Duodenal mucosa (tissue), 2 donors: ENCODE results near the gene COL27A1.

Source experiments
- H3K27ac ChIP-seq: one replicate; pipeline ENCODE4 v1.7.0; 2013; ENCODE audit warnings: low read depth, low read length
- H3K27me3 ChIP-seq, 2 donors: one replicate each; pipeline ENCODE4 v1.7.0; 2013; ENCODE audit warnings: low read length in 2 of 2, control low read depth in 1 of 2; ENCODE audit not compliant: insufficient read depth in 2 of 2, control insufficient read depth in 1 of 2
- H3K36me3 ChIP-seq, 2 donors: one replicate each; pipeline ENCODE4 v1.7.0; 2013; ENCODE audit warnings: low read length in 2 of 2, control low read depth in 1 of 2; ENCODE audit not compliant: insufficient read depth in 2 of 2, control insufficient read depth in 1 of 2
- H3K4me1 ChIP-seq, 2 donors: one replicate each; pipeline ENCODE4 v1.7.0; 2013; ENCODE audit warnings: low read length in 2 of 2, control low read depth in 1 of 2; ENCODE audit not compliant: insufficient read depth in 2 of 2, control insufficient read depth in 1 of 2
- H3K4me3 ChIP-seq, 2 donors: one replicate each; pipeline ENCODE4 v1.7.0; 2013; ENCODE audit warnings: low read length in 2 of 2, low read depth in 1 of 2
- H3K9ac ChIP-seq, 2 donors: one replicate each; pipeline ENCODE4 v1.7.0; 2013; ENCODE audit warnings: low read length in 2 of 2, low read depth in 1 of 2
- H3K9me3 ChIP-seq, 2 donors: one replicate each; pipeline ENCODE4 v1.7.0; 2013; ENCODE audit warnings: low read length in 2 of 2, control low read depth in 1 of 2; ENCODE audit not compliant: control insufficient read depth in 1 of 2

Gene COL27A1

DNA sequence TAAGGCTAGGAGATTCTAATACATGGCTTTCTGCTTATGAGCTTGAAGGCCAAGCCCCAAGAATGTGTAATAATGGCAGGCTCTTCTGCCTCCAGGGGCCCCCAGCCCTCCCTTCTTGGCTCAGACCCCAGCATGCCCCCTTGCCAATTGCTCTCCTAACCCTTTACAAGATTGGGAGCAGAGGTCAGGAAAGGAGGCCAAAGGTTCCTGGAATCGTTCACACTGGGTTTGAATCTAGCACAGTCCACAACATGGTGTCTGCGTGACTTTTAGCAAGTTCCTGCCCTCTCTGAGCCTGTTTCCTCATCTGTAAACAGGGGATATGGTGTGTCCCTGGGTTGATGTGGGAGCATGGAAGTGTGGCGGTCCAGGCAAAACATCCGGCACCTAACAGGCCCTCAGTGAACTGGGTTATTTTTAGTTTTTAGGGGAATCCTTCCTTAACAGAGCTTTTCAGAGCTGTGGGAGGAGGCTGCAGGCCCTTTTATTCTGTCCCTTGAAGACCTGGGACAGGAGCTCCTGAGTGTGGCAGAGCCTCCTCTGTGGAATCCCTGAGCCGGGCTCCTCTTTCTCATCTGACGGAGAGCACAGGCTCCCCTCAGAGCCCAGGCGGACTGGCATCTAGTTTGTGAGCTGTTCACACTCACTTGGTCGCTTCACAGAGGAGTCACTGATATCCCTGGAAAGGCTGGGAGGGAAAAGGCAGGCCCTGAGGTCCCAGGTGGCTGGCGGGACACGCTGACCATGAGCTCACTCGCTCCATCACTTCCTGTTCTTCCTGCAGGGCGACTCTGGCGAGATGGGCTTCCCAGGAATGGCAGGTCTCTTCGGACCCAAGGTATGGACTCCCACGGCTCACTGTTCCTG, 144.2 kb downstream of the COL27A1 start:
- Histone ChIP-seq H3K27ac (no peak overlapping the region), H3K27me3 (no peaks in the 10 kb centered on the region), H3K4me1 (no peaks in the 10 kb centered on the region), H3K36me3 (no peaks in the 10 kb centered on the region), H3K4me3 (no peak overlapping the region), H3K9ac (no peak overlapping the region), H3K9me3 (peaks cover 8 to 11% of the 10 kb centered on the region in 2 donors)

DNA sequence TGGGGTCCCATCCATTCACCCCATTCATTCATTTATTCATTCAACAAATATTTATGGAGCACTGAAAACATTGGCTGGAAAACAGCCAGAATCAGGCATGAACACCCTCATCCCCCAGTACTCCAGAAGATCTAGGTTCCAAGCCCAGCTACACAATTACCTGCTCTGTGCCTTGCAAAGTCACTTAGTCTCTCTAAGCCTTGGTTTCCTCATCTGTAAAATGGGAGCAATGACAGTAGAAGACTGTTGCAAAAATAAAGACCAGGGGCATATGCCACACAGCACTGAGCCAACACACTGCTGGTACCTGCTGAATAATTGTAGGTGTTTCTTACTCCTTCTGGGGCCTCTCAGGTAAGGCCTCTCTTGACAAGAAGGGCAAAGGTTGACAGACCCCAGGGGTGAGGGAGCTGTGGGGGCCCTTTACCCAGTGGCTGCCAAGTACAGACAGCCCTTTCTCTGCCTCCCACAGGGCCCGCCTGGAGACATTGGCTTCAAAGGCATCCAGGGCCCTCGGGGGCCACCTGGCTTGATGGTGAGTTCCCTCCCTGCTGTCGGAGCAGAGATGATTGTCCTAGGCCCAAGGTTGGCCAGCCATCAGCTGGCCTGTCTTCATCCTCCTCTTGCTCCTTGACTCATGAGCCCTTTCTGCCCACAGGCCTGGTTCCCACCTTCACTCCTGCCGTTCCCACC, 145.0 kb downstream of the COL27A1 start:
- no peak overlapping the region for H3K4me3 ChIP-seq
- H3K9ac ChIP-seq: no peak overlapping the region
- H3K27me3 ChIP-seq: no peaks in the 10 kb centered on the region
- no peak overlapping the region for H3K27ac ChIP-seq
- no peaks in the 10 kb centered on the region for H3K36me3 ChIP-seq
- peaks cover 0 to under 1% of the 10 kb centered on the region in 2 donors for H3K4me1 ChIP-seq
- H3K9me3 ChIP-seq: peaks cover 2 to 4% of the 10 kb centered on the region in 2 donors

GRCh38 chr9:114300846-114301797, 145.8 kb downstream of the COL27A1 start:
- Histone ChIP-seq H3K4me3 (no peak overlapping the region), H3K36me3 (no peaks in the 10 kb centered on the region), H3K27me3 (no peaks in the 10 kb centered on the region), H3K27ac (no peak overlapping the region), H3K4me1 (peaks cover 0 to 5% of the 10 kb centered on the region in 2 donors), H3K9ac (no peak overlapping the region), H3K9me3 (peaks cover 0 to 4% of the 10 kb centered on the region in 2 donors)

DNA sequence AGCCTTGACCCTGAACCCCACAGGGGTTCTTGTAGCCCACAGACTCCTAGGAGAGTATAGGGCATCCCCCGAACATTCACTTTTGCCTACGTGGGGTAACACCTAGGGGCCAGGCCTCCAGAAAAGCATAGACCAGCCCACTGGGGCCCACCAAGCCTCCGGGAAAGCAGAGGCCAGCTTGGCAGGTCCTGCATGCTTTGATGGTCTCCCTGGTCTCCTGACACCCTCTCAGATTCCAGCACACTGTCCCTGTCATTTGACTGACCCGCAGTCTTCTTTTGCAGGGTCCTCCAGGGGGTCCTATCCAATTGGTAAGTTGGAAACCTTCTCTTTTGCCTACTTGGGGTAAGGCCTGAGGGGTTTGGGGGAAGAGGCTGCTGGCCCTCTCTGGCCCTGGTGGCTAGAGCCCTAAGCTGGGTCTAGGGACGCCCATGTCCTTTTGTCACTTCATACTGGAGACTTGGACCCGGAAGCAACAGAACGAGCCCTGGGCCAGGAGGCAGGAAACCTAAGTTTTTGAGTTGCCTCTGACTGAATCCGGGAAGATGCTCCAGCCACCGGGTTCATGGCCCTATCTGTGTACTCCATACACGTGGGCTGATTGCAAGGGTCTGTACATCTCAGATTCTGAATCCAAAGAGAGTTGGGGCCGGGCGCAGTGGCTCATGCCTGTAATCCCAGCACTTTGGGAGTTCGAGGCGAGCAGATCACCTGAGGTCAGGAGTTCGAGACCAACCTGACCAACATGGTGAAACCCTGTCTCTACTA, 146.6 kb downstream of the COL27A1 start:
- H3K36me3 ChIP-seq: no peaks in the 10 kb centered on the region
- peaks cover 0 to 5% of the 10 kb centered on the region in 2 donors for H3K4me1 ChIP-seq
- no peak overlapping the region for H3K9ac ChIP-seq
- H3K4me3 ChIP-seq: no peak overlapping the region
- no peak overlapping the region for H3K27ac ChIP-seq
- H3K27me3 ChIP-seq: no peaks in the 10 kb centered on the region
- H3K9me3 ChIP-seq: no peaks in the 10 kb centered on the region

DNA sequence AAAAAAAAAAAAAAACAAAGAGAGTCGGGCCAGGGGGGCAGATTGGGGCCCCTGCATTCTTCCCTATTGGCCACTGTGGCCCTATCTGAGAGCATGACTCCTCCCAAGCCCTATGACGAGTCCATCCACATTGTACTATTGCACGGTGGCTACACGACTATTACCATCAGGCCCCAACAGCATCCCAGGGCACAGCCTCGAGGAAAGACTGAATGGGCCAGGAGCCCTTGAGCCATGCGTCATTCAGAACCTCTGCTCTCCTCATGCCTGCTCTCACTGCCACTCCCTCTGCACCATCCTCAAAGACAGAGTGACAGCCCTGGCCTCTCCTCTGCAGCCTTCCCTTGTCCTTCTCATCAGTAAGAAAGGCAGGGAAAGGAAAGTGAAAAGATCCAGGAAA, 147.4 kb downstream of the COL27A1 start:
- Histone ChIP-seq H3K9ac (no peak overlapping the region), H3K4me1 (peaks cover 0 to 5% of the 10 kb centered on the region in 2 donors), H3K27ac (no peak overlapping the region), H3K27me3 (no peaks in the 10 kb centered on the region), H3K4me3 (no peak overlapping the region), H3K36me3 (no peaks in the 10 kb centered on the region), H3K9me3 (no peaks in the 10 kb centered on the region)

DNA sequence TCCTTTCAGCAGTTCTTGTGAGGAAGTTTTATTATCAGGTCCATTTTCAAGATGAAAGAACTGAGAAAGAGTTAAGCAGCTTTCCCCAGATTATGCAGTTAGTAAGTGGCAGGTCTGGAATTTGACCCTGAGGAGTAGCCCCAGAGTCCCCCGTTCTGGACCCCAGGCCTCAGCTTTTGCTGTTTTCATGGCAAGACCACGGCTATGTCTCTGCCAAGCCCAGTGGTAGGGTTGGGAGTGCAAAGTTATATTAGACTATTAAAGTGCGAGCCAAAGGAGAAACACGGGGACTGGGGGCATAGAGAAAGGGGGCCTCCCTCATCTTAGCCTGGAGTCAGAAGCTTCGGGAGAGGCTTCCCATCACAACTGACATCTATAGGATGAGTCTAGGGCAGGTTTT, 148.2 kb downstream of the COL27A1 start:
- peaks cover 0 to 5% of the 10 kb centered on the region in 2 donors for H3K4me1 ChIP-seq
- H3K36me3 ChIP-seq: peaks cover 0 to 5% of the 10 kb centered on the region in 2 donors
- H3K4me3 ChIP-seq: no peak overlapping the region
- H3K9me3 ChIP-seq: no peaks in the 10 kb centered on the region
- H3K27ac ChIP-seq: no peak overlapping the region
- H3K27me3 ChIP-seq: no peaks in the 10 kb centered on the region
- H3K9ac ChIP-seq: no peak overlapping the region

DNA sequence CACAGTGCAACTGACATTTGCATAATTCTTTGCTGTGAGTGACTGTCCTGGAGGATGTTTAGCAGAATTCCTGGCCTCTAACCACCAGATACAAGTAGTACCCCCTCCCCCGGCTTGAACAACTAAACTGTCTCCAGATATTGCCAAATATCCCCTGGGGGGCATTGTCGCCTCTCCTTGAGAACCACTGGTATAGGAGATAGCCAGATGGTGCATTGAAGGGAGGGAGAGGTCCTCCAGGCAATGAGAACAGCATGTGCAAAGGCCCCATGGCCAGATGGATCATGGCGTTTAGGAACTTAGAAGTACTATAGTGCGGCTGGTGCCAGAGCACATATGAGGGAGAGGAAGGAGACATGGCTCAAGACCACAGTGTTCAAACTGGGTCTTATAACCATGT, 148.6 kb downstream of the COL27A1 start:
- H3K9ac ChIP-seq: no peak overlapping the region
- H3K27ac ChIP-seq: no peak overlapping the region

GRCh38 chr9:114304416-114305188, 149.3 kb downstream of the COL27A1 start:
- Histone ChIP-seq H3K4me3 (no peak overlapping the region), H3K4me1 (peaks cover 0 to 5% of the 10 kb centered on the region in 2 donors), H3K36me3 (peaks cover 0 to 5% of the 10 kb centered on the region in 2 donors), H3K27ac (no peak overlapping the region), H3K9me3 (no peaks in the 10 kb centered on the region), H3K9ac (no peak overlapping the region), H3K27me3 (no peaks in the 10 kb centered on the region)

More for the DNA sequence above, 148.6 kb downstream of the COL27A1 start:
- Histone ChIP-seq H3K4me3 (no peak overlapping the region), H3K36me3 (peaks cover 0 to 5% of the 10 kb centered on the region in 2 donors), H3K27me3 (no peaks in the 10 kb centered on the region), H3K9me3 (no peaks in the 10 kb centered on the region), H3K4me1 (peaks cover 0 to 5% of the 10 kb centered on the region in 2 donors)

DNA sequence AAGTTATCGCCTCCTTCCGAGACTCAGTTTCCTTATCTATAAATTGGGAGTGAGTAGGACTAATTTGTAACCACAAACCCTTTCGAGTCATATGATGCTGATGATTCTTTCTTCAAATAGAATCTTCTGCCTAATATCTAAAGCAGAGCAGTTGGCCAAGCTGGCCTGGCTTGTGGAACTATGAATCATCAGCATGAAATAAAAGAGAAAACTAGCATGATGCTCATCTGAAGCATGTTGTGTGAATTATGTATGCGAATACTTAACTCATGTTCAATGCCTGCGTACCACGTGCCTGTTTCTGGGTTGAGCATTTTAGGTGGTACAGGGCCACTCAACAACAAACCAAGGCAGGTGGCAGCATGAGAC, 152.5 kb downstream of the COL27A1 start:
- peaks cover 0 to 5% of the 10 kb centered on the region in 2 donors for H3K4me1 ChIP-seq
- H3K4me3 ChIP-seq: no peak overlapping the region
- peaks cover 0 to 5% of the 10 kb centered on the region in 2 donors for H3K36me3 ChIP-seq
- no peaks in the 10 kb centered on the region for H3K9me3 ChIP-seq
- no peak overlapping the region for H3K27ac ChIP-seq
- H3K9ac ChIP-seq: no peak overlapping the region
- H3K27me3 ChIP-seq: no peaks in the 10 kb centered on the region
